Medulla oblongata (tissue), 1 donor: ENCODE results near the gene ATXN10.

Experiments used
- DNase-seq: peaks from one replicate; pipeline ENCODE4 v3.0.0-alpha.2; 2015; ENCODE audit errors: extremely low spot score

The ATXN10 gene

DNA sequence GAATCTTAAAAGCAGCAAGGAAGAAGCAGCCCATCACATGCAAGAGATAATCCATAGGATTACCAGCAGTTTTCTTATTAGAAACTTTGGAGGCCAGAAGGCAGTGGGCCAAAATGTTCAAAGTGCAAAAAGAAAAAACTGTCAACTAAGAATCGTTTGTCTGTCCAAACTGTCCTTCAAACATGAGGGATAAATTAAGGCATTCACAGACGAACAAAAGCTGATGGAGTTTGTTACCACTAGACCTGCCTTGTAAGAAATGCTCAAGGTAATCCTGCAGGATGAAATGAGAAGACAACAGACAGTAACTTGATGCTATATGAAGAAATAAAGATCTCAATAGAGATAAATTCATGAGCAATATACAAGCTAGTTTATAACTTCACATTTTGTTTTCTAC lies 154.9 kb downstream of the ATXN10 start:
- DNase-seq, result no peak

DNA sequence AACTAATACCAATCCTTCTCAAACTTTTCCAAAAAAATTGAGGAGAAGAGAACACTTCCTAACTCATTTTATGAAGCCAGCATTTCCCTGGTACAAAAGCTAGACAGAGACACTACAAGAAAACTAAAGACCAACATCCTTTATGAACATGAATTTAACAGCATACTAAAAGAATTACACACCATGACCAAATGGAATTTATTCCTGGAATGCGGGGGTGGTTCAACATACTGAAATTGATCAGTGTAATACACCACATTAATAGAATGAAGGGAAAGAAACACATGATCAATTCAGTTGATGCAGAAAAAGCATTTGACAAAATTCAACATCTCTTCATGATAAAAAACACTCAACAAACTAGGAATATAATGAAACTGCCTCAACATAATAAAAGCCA lies 157.2 kb downstream of the ATXN10 start:
- no peak for DNase-seq

DNA sequence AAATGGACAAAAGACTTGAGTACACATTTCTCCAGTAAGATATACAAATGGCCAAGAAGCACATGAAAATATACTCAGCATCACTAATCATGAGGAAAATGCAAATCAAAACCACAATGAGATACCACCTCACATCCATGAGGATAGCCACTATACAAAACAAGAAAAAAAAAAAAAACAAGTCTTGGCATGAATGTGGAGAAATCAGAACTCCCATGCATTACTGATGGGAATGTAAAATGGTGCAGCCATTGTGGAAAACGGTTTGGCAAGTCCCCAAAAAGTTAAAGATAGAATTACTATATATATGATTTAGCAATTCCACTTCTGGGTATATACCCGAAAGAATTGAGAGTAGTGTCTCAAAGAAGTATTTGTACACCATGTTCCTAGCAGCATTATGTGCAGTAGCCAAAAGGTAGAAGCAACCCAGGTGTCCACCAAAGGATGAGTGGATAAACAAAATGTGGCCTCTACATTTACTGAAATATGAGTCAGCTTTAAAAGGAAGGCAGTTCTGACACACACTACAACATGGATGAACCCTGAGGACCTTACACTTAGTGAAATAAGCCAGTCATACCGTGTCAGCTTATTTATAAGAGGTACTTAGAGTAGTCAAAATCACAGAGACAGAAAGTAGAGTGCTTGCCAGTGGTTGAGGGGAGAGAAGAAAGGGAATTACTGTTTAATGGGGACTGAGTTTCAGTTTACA lies 159.1 kb downstream of the ATXN10 start:
- DNase-seq, result no peak

DNA sequence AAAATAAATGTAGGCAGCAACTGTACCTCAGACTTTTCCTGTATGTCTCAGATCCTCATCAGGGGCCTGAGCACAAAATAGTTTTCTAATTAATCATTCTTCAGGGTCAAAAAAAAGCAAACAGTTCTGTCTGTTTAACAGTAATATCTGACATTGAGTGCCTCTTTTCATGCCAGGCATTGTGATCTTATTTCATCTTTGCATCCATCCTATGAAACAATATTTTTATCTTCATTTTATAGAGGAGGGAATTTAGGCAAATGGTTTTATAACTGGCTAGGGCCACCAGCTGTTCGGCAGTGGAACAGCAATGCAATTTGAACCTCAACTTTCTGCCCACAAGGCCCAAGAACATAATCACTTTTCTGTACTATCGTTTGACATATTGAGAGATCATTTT lies 159.8 kb downstream of the ATXN10 start:
- no peak for DNase-seq

DNA sequence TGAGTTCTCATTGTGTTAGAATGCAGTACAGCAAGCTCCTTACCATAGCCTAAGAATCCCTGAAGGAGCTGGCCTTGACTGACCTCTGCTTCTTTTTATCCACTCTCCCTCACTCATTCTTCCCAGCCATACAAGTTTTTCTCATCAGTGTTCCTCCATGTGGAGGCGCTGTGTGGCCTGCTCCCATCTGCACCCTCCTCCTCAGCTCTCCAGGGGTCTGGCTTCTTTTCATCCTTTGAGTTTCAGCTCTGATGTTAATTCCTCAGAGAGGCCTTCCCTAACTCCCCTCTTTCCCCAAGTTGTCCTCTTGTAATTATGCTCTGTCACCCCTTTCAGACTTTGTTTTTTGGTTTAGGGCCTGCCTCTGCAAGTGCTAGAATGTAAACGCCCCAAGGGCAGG lies 160.5 kb downstream of the ATXN10 start:
- no peak for DNase-seq

DNA sequence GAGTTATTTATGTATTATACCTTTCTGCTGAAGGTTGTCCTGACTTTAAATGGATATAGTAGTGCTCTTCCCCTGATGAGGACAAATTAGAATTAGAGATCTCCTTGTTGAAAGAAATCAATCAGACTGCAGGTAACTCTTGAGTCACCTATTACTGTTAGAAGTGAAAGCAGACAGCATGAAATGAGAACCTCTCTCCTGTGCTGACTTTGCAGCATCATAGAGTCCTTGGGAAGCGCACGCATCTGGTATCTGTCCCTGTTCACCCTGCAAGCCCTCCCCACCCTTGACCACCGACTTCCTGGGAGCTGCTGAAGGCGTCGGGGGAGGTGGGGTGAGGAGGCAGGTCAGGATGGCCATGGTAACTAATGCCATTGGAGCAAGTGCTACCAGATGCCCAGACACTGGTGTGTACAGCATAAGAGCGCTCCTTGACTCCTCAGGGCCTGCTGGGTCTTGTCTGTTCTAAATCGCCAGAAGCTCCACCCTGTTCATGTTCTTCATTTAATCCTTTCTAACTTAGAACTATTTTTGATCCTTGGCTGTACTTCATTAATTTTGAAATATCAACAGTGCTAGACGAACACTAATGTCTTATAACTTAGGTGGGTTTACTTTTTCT lies 161.4 kb downstream of the ATXN10 start:
- no peak for DNase-seq

DNA sequence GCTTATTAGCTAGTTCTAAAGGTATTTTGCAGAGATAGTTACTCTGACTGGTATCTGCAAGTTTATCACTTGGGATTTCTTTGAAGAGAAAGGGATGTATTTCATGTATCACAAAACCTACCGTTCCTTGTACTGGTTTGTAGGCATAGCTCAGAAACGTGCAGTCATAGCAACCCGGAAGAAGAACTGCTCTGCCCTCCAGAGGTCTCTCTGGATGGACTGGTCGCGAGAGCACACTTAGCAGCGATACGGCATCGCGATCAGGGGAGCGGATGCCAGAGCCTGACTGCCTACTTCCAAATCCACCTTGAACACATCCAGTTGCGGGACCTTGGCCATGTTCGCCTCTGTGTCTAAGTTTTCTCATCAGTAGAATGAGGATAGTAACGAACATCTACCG lies 162.0 kb downstream of the ATXN10 start:
- no peak for DNase-seq

DNA sequence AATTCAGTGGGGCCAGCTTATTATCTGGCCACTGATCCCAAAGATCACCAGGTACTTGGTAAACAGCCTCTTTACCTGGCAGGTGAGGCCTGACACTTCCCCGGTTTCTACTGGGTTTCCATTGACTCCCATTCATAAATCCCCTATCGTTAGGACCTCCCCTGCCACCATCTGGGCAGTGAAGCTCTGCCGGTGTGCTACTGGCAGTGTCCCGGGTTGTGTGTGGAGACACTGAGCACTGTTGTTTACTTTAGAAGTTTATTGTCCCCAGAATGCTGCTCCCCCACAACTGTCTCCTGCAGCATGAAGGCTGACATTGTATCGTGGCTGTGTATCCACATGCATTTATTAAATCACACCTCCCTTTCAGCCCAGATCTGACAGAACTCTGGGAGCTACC lies 162.6 kb downstream of the ATXN10 start:
- DNase-seq, result no peak

DNA sequence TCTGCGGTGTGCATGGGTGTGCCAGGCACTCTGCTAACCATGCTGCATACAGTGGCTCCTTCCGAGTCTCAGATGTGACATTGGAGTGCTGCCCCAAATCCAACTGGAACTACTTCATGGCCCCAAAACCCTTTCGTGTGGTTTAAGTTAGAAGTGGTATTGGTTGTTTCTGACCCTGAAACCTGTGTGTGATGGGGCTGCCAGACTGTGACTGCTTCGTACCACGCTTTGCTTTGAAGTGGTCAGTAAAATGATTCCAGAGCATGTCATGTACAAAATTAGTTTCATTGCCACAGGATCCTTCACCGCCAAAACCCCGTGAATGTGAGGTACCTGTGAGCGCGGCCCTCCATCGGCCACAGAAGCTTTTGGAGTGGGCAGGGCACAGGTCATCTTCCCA lies 163.2 kb downstream of the ATXN10 start:
- DNase-seq, result no peak

DNA sequence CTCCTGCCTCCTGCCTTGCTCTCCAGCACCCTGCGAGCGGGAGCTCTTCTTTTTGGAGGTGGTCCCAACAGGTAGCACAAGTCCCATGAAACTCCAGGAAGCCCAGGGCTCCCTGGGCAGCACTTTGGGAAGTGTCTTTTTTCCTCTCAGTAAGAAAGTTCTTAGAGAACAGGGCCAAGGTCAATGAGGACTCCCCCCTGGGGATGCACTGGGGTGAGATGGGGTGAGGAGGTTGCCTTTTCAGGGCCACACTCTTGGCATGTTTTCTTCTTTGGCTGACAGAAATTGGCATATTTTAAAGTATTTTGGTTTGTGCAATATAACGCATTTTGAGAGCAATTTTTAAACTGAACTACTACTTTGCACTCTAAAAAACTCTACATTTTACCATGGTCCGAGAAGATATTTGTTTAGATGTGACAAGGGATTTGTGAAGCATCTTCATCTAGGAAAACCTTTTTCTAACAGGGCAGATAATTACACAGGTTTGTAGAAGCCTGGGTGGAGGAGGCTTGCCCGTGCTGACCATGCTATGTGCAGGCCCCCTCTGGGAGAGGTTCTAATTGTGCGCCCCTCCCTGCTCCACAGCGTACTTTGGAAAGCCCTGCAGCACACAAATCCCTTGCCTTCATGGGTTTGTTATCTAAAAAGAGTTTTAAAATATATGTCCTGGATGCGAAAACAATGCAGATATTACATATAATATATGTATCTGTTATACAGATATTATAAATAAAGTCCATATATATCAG lies 165.0 kb downstream of the ATXN10 start:
- DNase-seq, result no peak

DNA sequence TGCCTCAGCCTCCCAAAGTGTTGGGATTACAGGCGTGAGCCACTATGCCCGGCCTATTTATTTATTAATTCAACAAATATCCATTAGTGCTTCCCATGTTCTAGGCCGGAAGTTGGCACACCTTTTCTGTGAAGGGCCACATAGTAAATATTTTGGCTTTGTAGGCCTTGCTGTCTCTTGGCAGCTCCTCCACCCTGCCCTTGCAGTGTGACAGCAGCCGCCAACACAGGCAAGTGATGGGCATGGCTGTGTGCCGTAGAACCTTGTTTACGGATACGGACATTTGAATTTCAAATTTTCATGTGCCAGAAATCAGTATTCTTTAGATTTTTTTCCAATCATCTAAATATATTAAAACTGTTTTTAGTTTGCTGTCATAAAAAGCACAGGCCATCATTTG lies 165.9 kb downstream of the ATXN10 start:
- no peak for DNase-seq

DNA sequence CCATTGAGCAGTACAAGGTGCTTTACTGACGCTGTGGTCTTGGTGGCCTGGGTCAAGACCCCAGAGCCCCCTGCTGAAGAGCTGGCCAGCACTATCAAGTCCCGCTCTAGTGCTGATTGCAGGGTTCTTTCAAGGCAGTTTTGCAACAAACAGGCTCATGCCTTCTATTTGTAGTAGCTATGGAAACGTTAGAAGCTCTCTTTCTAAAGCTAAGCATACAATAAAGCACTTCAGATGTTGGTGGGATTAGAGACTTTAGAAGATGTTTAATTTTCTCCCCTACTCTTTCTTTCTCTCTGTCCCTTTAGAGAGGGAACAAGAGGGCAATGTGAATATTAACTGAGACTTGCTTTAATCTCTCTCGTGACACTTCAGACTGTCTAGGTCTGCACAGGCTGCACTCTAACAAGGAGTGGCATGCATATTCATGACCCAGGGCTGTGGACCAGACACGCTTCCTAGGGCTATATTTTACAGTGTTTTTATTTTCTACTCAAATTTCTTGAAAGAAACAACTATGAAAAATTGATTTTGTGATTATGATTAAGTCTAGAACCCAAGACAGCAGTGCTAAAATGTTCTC lies 166.8 kb downstream of the ATXN10 start:
- DNase-seq, result no peak

DNA sequence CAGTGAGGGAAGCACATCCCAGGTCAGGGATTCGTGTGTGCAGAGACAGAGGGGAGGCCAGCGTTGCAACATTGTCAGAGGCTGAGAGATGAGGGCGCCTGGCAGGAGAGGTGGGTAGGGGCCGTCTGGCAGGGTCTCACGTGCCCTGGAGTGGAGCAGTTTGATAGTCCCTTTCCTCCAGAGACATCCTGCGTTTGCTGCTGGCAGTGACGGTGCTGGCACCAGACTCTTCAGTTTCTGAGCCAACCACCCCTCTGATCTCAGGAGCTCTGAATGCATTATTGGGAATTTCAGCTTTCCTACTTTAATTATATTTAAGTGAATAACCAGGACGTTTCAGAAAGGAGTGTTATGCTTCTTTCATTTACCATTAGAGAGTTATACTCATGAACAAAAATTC lies 168.8 kb downstream of the ATXN10 start:
- no peak for DNase-seq

DNA sequence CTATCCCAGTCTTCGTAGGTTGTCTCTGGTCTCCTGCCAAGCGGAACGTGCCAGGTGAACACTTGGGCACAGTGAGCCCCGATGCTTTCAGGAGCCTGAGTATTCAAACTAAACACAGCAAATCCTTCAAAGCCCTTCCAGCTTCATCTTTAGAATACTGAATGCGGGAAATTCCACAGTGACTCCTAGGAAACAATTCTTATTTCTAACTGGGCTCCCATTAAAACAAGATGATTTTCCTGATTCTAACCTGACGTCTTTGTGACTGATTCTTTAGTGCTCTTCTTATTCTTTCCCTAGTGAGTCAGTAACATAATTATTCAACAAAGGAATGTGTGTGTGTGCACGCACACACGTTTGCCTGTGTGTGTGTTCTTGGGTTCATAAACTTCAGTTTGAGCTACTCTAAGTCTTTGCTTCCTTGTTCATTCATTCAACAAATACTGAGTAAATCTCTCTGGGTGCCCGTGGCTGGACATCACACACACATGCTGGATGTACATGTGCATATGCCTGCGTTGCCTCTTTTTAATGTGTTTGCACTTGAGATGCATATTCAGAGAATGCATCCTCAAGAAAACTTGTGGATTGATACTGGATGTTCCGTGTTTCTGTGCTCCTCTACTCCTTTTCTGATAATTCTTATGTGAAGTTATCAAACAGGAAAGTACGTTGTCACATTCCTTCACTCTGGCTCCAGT lies 170.8 kb downstream of the ATXN10 start:
- no peak for DNase-seq

DNA sequence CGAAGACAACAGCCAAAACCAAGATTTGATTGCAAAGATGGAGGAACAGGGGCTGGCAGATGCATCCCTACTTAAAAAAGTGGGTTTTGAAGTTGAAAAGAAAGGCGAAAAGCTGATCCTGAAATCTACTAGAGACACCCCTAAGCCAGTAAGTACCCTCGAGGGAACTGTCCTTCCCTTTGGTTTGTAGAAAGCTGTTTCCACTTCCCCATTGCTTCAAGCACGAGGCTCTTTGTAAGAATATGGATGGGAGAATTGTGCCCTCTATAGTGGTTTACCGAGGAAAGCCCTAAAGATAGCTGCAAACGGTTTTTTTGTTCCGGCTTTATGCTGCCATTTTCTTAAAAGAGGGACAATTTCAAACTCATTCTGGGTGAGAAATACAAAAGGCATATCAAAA lies 171.4 kb downstream of the ATXN10 start:
- DNase-seq, result no peak

DNA sequence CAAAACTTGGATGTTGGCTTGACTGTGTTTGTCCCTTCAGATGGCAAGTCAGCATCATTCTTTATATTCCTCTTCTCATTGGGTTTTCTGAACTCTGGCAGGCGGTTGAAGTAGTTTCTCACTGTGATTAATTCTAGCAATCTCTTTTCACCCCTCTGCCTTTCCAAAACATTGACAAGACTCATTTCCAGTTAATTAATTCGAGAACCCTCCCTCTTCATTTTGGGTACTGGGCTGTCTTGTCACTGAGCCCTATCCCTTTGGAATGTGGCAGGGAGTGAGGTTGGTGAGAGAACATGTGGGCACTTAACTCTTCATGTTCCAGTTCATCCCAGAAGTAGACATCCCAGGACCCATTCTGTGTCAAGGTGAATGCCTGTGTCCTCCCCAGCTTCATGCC lies 172.4 kb downstream of the ATXN10 start:
- DNase-seq, result no peak

DNA sequence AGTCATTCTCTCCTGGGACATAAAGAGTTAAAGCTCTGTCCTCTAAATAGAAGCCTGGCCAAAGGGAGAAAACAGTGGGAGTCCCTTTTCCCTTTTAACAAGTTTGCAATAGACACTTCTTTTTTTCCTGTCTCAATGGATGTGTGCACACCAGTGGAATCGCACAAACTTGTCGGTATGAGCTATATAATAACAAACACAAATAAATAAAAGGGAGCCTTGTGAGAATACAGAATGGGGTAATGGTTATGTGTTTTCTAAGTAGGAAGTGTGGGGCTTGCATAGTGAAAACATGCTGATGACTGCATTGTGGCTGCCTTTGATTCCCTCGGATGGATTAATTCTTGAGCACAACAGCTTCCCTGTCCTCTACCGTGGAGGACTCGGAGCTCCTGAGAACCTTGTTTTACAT lies 173.4 kb downstream of the ATXN10 start:
- DNase-seq, result peak; percentile 40

DNA sequence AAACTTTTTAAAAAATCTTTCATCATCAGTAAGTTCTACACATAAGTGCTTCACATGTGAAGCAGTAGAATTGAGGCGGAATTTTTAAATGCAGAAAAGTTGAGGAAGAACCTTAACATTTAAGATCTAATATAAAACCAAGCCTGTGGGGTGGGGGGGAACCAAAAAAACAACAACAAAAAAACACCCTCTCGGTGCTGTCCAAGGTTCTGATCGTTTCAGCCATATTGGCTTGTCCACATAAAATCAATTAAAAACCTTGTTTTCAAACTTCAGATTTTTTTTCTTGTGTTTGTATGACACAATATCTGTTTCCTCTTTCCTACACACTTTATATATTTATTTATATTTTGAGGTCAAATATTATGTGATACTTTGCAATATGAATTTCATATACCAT lies 175.3 kb downstream of the ATXN10 start:
- DNase-seq, result no peak

DNA sequence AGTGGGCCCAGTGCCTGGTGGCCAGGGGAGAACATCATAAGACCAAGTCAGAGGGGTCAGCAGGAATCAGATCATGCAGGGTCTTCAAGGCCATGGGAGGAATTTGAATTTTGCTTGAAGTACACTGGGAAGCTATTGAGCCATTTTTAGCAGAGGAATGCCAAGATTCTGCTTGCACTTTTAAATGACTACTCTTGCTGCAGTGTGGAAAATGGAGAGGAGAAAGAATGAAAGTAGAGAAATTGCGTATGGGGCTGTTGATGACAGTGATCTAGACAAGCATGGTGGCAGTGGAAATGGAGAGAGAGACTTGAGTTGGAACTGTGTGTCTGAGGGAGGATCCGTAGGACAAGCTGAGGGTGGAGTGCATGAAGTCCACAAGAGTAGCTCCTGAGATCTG lies 177.3 kb downstream of the ATXN10 start:
- DNase-seq, result no peak

DNA sequence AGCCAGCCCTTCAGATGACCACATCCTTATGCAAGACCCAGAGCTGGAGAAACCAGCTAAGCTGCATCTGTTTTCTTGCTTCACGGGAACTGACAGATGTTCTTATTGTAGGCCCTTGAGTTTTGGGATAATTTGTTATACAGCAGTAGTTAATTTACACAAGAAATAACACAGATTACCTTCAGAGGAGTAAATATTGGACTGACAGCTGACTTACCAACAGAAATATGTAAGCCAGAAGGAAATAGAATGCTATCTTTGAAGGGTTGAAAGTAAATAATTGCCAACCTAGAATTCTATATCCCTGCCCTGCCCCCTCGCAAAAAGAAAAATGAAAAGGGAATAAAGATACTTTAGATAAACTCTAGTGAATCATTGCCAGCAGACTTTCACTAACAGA lies 181.2 kb downstream of the ATXN10 start:
- DNase-seq, result no peak

DNA sequence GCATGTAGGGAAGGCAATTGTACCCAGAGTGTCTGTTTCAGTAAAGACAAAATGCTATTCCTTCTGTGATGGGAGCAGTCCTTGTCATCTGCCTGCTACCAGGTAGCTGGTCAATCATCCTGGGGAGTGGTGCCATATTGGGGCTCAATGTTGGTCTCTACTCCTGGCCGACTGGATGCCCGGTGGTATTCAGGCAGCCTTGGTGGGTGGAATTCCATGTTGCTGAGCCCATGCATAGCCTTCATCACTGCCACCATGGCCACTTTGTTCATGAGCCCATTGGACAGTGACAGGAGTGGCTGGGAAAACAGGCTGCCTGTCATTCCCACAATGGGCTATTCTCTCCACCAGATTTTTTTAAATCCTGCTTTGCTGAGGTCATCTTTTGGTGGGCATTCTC lies 184.3 kb downstream of the ATXN10 start:
- DNase-seq, result no peak

DNA sequence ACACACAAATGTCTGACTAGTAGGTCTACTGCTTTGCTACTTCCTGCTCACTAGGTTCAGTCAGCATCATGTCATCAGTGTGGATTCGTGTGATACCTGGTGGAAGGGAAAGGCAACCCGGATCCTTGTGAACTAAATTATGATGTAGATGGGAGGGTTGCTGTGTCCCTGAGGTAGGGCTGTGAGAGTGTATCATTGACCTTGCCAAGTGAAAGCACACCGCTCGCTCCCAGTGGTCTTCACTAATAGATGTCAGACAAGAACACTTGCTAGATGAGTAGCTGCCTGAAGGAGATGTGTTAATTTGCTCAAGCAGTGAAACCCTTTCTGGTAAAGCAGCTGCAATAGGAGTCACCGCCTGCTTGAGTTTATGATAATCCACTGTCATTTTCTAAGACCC lies 185.9 kb downstream of the ATXN10 start:
- DNase-seq, result no peak
